Measurements from ENCODE around the gene CABP7. TPM values are rescaled to one million over a fixed set of nuclear protein-coding genes. Genes with fewer than 3 reads are reported as not detected.

Gene CABP7
- total RNA-seq, 1 donor from 2014 or later: not detected

DNA sequence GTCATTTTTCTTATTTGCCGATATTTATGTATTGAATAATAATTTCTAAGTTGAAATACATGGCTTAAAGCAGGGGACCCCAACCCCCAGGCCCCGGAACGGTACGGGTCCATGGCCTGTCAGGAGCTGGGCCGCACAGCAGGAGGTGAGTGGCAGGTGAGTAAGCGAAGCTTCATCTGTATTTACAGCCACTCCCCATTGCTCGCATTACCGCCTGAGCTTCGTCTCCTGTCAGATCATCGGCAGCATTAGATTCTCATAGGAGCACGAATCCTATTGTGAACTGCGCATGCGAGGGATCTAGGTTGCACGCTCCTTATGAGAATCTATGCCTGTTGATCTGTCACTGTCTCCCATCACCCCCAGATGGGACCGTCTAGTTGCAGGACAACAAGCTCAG lies 42.5 kb downstream of the CABP7 start:
- intact Hi-C loops (cut with DNase I): no loop called here
- ATAC-seq (no peak), DNase-seq (ENCODE audit: missing footprints) (no peak)

DNA sequence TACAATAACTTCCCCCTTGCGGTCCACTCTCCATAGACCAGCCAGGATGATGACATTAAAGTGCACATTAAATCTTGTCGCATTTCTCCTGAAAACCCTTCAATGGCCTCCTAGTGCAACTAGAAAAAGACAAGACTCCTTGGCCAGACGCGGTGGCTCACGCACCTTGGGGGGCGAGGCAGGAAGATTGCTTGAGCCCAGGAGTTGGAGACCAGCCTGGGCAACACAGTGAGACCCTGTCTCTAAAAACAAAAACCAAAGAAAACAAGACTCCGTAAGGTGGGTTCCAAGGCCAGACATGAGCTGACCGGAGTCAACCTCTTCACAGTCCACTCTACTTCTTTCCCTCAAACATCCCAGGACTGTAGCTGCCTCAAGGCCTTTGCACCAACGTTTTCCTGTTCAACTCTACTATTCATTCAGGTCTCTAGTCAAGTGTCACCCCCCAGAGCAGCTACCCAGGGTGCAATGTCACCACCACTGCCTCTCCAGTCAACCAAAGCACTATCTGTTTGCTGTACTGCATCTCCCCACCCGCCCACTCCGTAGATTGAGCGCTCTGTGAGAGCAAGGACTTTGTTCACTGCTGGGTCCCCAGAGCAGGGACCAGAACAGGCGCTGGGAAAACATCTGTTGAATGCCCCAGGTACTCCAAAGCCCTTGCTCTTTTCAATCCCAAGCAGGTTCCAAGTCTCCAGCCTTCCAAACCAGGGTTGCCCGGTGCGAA lies 46.3 kb downstream of the CABP7 start:
- no peak for DNase-seq (ENCODE audit: missing footprints)
- intact Hi-C loops (cut with DNase I): loop anchor here (5.0 kb wide), 4 partner anchors 51 to 241 kb away; partner anchors contain the start of gene MTMR3
- ATAC-seq: no peak

DNA sequence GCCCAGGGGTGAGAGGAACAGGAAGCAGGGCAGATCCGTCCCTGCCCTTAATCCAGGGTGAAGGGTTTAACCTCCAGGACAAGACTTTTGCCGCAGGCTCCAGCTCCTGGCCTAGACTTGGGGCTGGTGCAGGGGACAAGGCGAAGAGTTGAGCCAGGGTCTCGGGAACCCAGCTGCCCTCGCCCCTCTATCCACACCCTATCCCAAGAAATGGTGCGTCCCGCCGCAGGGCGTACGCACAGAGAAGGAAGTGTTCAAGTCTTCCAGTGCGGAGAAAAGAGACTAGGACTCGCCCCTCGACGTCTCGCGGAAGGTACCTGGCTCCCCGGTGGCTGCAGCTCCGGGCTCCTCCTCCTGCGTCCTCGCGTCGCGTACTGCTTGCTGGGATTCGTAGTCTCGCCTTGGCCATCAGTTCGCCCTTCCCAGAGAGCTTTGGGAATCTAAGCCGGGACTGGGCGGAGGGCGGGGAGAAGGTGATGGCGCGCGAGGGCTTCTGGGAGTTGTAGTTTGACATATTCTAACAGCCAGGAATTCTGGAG lies 46.9 kb downstream of the CABP7 start, which contains the start of gene ZMAT5:
ZMAT5 (minus strand) TSS at position 376 of the 539 bp plus-strand sequence. CDS start 18,463 bp downstream, outside the sequence.
- ATAC-seq (peak; percentile 98), DNase-seq (ENCODE audit: missing footprints) (peak; percentile 96)
- intact Hi-C loops (cut with DNase I): loop anchor here (5.0 kb wide), 4 partner anchors 51 to 241 kb away; partner anchors contain the start of gene MTMR3

DNA sequence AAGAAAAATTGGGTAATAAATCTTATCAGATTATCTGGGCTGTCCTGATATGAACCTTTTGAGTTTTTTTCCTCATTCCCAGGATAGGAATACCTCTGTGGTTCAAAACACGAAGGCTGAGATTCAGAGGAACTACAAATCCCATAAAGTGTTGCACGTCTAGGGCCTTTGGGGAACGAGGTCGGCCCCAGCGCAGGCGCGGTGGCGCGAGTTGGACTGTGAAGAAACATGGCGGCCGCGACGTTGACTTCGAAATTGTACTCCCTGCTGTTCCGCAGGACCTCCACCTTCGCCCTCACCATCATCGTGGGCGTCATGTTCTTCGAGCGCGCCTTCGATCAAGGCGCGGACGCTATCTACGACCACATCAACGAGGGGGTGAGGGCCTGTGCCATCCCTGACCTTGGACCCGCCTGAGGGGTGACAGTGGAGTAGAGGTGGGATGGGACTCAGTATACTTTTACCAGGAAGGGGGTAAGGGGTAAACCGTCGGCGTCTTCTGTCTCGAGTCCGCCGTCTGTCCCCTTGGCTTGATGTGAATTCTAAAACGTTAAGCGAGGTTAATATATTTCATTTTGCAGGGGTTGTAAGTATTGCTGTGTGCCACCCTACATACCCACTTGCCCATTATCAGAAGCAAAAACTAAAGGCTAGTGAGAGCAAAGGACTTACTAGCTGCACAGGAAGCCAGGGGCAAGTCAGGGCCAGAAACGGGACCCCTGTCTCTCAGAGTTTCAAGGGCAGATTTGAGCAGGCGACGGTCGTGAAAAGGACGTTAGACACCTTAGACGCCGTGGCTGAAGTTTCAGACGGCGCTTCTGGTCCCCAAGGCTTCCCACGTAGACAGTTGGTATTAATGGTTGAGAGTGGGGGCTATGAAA lies 47.6 kb downstream of the CABP7 start, which contains the start of gene UQCR10:
UQCR10 (plus strand) TSS at position 199 of the 881 bp plus-strand sequence; CDS start at position 229, 30 bp downstream.
- peak; percentile 92 for ATAC-seq
- intact Hi-C loops (cut with DNase I): loop anchor here (5.0 kb wide), 4 partner anchors 50 to 240 kb away; partner anchors contain the start of gene MTMR3
- peak; percentile 99 for DNase-seq (ENCODE audit: missing footprints)

DNA sequence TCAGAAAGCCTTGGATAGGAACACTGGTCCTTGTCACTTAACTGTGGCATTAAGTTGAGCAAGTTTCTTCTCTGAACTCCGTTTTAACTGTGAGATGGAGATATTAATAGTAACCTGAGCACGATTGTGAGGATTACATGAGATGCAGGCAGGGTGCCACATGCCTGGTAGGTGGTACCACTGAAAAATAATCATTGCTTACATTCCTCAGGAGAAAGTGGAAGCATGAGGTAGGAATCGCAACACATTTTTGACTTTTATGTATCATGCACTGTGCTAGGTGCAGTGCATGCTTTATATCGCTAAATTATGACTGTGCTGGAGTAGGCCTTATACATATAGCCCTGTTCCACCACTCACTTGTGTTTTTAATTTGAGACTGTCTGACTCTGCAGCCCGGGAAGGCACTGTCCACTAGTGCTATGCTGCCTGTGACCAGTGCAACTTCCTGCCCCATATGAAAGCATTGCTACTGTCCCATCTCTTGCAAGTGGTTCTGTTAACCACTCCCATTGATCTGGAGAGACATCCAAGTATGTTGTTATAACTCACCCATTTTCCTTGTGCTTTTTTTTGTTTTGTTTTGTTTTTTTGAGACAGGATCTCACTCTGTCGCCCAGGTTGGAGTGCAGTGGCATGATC lies 48.4 kb downstream of the CABP7 start:
- ATAC-seq (no peak), DNase-seq (ENCODE audit: missing footprints) (no peak)
- intact Hi-C loops (cut with DNase I): loop anchor here (5.0 kb wide), 4 partner anchors 49 to 239 kb away; partner anchors contain the start of gene MTMR3

DNA sequence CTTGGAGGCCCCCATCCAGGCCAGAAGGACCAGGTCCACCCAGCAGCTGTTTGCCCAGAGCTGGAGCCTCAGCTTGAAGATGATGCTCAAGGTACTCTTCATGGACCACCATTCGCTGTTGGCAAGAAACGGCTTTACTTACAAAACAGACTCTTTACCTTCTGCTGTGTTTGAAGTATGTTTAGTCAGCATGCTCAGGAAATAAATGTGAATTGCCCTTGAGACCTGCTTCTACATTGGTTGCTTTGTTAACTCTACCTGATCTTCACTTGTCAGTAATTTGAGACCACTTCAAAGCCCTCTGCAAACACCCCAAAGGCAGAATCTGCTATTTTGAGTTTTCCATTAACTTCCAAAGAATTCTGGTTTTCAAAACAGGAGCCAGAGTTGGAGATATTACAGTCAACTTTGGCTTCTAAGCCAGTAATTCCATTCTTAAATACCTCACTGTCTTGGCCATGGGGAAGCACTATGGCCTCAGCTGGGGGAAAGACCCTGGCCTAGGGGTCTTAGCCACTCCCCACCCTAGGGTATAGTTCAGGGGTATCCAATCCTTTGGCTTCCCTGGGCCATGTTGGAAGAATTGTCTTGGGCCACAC lies 50.0 kb downstream of the CABP7 start:
- ATAC-seq (no peak), DNase-seq (ENCODE audit: missing footprints) (no peak)
- intact Hi-C loops (cut with DNase I): loop anchor here (5.0 kb wide), 4 partner anchors 47 to 237 kb away; partner anchors contain the start of gene MTMR3

DNA sequence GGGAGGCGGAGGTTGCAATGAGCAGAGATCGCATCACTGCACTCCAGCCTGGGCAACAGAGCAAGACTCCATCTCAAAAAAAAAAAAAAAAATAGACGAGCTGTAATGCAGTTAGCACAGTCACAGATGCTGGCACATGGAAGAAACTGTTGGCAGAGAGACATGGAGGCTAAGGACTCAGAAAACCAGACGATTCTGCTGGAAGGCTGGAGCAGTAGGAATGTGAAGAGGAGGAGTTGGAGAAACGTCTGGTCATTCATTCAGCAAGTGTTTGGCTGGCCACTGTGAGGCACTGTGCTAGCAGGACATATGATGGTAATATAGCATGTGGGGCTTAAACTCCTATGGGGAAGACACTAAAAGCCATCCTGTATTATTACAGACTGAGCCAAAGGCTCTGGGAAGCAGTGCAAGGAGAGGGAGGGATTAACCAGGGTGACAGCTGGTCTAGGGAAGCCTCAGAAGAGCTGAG lies 52.4 kb downstream of the CABP7 start:
- DNase-seq (ENCODE audit: missing footprints) (no peak), ATAC-seq (no peak)
- intact Hi-C loops (cut with DNase I): no loop called here

DNA sequence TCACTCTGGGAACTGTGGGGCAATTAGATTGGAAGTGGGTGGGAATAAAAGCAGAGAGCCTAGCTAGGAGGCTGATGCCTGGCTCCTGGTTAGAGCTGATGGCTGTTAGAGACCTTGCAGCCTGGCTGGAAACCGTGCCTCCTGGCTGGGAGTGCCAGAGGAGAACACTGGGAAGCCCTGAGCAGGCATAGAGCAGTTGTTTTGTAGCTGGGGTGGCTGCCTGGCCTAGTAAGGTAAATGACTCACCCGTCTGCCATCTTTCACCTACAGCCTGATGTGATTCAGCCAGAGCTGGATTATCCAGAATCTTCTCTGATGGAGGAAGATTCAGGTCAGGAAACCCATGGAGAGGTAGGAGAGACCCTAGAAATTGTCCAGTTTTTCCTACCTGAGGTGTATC lies 53.4 kb downstream of the CABP7 start:
- ATAC-seq (no peak), DNase-seq (ENCODE audit: missing footprints) (no peak)
- intact Hi-C loops (cut with DNase I): no loop called here

DNA sequence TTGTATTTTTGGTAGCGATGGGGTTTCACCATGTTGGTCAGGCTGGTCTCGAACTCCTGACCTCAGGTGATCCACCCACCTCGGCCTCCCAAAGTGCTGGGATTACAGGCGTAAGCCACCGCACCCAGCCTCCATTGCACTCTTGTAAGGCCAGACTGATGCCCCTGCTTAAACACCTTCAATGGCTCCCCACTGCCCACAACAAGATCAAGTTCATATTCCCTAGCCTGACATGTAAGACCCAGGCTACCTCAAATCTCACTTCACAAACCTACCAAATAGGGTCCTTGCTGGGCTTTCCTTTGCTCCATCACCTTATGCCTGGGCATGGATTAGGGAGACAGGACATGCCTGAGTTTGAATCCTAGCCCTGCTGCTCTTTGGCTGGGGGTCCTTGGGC lies 60.4 kb downstream of the CABP7 start:
- intact Hi-C loops (cut with DNase I): no loop called here
- no peak for DNase-seq (ENCODE audit: missing footprints)
- ATAC-seq: no peak

DNA sequence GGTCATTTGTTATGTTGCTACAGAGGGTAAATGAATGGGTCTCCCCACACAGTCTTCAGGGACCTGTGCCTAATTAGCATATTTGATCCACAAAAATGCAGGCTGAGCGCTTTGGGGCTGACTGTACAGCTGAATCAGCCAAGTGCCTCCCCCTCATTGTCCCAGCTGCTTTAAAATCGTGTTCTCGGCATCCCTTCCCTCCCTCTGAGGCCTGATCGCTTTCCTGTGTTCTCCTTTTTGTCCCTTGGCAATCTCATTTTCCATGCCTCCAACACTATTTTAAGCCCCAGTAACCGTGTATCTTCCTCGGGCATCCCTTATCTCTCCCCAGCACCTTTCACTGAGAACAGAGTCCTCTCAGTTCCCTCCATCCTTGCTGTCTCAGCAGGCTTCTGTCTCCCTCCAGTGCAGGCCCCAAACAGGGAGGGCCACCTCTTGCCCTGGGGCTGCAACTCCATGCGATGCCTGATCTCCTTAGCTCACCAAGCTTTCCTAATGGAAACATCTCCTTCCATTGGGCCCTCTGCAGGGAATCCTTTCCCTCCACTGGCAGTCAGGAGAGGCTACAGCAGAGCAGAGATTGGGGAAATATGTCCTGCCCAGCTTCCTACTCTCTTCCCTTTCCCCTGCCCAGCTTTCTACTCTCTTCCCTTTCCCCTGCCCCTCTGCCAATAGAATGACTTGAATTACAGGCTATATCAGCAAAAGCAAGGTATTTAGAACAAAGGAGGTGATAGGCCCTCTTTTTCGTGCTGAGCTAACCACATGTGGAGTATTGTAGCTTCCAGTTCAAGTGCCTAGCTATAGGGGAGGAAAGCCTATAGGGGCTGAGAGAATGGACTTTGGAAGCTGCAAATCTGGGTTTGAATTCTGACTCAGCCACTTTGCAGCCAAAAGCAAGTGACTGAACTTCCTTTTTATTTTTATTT lies 61.2 kb downstream of the CABP7 start:
- intact Hi-C loops (cut with DNase I): no loop called here
- DNase-seq (ENCODE audit: missing footprints) (no peak), ATAC-seq (peak; percentile 17)

Other genes with a start within 250 kb of the CABP7 start
- 0.27 TPM for gene NEFH, start 239.8 kb upstream of the CABP7 start, total RNA-seq
- gene THOC5, start 166.2 kb upstream of the CABP7 start, total RNA-seq: 46.5 TPM
- gene NIPSNAP1, start 138.9 kb upstream of the CABP7 start, total RNA-seq: 15.1 TPM
- 49.0 TPM for gene NF2, start 116.4 kb upstream of the CABP7 start, total RNA-seq
- gene ZMAT5, start 47.0 kb downstream of the CABP7 start, total RNA-seq: 21.7 TPM
- gene UQCR10, start 47.4 kb downstream of the CABP7 start, total RNA-seq: 381 TPM
- 33.8 TPM for gene ASCC2, start 118.3 kb downstream of the CABP7 start, total RNA-seq
- 32.3 TPM for gene MTMR3, start 163.2 kb downstream of the CABP7 start, total RNA-seq